Bronchial epithelial cell (primary cell): ENCODE measurements around the gene ADAMTS7. TPM values are rescaled to one million over a fixed set of nuclear protein-coding genes. Genes with fewer than 3 reads are reported as not detected.
"Not testable (repeated sequence)": the region's sequence is repeated elsewhere in the genome, so short reads cannot be mapped to it uniquely, and the experiment has no call there.

Source experiments
- DNase-seq: peaks from one replicate; pipeline ENCODE4 v3.0.0-alpha.2; 2010; ENCODE audit warnings: low read depth
- FAIRE-seq: peaks from 2 replicates; lab custom pipeline; 2011; peaks lifted over from hg19 to GRCh38; lab: Jason Lieb, UNC
- H3K27me3 ChIP-seq: 2 replicates; pipeline ENCODE4 v1.5.1; 2011; ENCODE audit warnings: low read length; ENCODE audit not compliant: control insufficient read depth, insufficient read depth
- H3K36me3 ChIP-seq: 2 replicates; pipeline ENCODE4 v1.5.1; 2011; ENCODE audit warnings: low read length; ENCODE audit not compliant: control insufficient read depth, insufficient read depth
- H3K4me3 ChIP-seq: 2 replicates; pipeline ENCODE4 v1.5.1; 2011; ENCODE audit warnings: mild to moderate bottlenecking, low read depth, low read length, control low read depth
- total RNA-seq: library from RNA; depleted of rRNA; stranded (reverse); fragments of >200 nt; gene quantifications from 2 replicates; pipeline ENCODE4 v1.2.1, GENCODE V29; 2014
- TF ChIP-seq, protein P1 (sequence below): IDR thresholded peaks from 2 replicates; pipeline ENCODE4 v1.5.1; 2011; ENCODE audit warnings: mild to moderate bottlenecking, moderate library complexity, low read length, control low read depth, inconsistent platforms; ENCODE audit not compliant: insufficient read depth, severe bottlenecking

ADAMTS7 gene
- total RNA-seq, 1 donor from 2014 or later: 0.53 TPM

DNA sequence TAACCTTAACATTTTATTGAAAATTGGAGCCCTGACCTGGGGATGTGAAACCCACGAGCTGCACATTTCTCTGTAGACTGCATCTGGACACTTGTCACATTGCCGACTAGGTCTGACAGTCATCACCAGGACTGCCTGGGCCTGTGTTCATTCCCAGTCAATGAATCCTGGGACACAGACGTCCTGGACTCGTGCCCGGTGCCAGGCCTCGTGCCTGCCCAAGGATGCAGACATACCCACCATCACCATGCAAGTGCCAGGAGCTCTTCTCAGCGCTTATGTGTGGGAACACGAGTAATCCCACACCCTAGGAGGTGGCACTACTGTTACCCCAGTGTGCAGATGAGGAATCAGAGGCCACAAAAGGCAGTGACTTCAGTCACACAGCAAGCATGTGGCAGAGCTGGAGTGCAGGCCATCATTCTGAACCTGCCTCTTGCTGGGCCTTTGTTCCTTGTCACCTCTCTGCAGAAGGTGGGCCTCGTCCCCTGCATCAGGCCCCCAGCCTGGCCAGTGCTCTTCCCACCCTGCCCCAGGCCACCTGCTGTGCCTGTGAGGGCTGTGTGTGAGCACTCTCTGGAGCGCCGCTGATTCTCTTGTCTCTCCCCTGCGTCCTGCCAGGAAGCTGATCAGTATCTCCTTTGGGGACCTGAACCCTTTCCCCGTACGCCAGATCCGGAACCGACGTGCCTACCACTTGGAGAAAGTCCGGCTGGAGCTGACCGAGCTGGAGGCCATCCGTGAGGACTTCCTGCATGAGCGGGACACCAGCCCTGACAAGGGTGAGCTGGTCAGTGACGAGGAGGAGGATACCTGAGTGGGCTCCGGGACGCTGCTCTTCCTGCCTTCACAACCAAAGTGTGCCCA lies 58.5 kb downstream of the ADAMTS7 start:
- Histone ChIP-seq H3K4me3 (no peak overlapping the region), H3K36me3 (no peaks in the 10 kb centered on the region), H3K27me3 (no peaks in the 10 kb centered on the region)
- FAIRE-seq (peak; percentile 62), DNase-seq (no peak)
- TF ChIP-seq, protein P1, sequence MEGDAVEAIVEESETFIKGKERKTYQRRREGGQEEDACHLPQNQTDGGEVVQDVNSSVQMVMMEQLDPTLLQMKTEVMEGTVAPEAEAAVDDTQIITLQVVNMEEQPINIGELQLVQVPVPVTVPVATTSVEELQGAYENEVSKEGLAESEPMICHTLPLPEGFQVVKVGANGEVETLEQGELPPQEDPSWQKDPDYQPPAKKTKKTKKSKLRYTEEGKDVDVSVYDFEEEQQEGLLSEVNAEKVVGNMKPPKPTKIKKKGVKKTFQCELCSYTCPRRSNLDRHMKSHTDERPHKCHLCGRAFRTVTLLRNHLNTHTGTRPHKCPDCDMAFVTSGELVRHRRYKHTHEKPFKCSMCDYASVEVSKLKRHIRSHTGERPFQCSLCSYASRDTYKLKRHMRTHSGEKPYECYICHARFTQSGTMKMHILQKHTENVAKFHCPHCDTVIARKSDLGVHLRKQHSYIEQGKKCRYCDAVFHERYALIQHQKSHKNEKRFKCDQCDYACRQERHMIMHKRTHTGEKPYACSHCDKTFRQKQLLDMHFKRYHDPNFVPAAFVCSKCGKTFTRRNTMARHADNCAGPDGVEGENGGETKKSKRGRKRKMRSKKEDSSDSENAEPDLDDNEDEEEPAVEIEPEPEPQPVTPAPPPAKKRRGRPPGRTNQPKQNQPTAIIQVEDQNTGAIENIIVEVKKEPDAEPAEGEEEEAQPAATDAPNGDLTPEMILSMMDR: no peak

DNA sequence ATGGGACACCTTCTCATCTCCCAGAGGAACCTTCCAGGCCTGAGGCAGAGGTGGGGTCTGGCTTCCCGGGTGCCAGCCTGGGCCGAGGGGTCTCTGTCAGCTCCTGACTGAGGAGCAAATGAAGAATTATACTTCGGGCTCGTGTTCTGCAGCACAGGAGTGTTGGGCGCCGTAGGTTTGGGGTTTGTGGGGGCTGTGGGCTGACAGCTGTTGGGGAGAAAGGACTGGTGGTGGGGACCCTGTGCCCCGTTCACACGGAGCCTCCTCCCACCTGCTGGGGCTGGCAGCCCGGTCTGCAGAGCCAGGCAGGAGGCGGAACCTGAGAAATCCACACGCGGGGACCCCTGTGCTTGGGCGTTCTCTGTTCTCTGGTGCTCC lies 59.7 kb downstream of the ADAMTS7 start:
- no peak for FAIRE-seq

DNA sequence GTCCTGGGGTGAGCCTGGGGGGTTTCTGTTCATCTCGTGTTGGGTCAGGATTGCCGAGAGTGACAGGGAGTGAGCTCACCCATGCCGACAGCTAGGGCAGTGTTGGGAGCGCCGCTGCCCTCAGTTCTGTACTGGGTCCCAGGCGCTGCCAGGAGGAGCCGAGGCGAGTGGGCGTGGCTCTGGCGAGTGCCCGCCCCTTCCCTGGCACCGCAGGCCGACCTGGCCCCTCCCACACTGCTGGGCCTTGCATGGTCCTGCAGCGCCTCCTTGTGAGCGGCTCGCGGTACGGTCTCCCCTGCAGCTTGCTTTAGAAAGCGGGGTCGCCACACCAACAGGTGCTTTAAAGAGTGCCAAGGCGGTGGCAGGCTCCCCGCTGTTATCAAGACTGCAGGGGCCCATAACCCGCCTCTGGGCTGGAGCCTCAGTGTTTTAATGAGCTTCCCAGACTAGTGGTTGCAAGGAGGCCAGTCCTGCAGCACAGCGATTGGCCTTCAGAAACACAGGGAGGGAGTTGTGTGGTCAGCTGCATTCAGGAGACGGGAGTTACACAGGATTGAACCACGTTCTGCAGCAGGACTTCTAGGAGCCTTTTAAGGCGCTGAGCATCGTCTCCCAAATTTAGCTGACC lies 60.2 kb downstream of the ADAMTS7 start:
- TF ChIP-seq, protein P1: peak; percentile 92
- not testable (repeated sequence) for FAIRE-seq, H3K27me3 ChIP-seq, H3K4me3 ChIP-seq, H3K36me3 ChIP-seq
- DNase-seq: peak; percentile 71

More for the DNA sequence above, 59.7 kb downstream of the ADAMTS7 start:
- no peaks in the 10 kb centered on the region for H3K36me3 ChIP-seq
- TF ChIP-seq, protein P1: no peak
- H3K4me3 ChIP-seq: no peak overlapping the region
- DNase-seq: no peak
- H3K27me3 ChIP-seq: no peaks in the 10 kb centered on the region

DNA sequence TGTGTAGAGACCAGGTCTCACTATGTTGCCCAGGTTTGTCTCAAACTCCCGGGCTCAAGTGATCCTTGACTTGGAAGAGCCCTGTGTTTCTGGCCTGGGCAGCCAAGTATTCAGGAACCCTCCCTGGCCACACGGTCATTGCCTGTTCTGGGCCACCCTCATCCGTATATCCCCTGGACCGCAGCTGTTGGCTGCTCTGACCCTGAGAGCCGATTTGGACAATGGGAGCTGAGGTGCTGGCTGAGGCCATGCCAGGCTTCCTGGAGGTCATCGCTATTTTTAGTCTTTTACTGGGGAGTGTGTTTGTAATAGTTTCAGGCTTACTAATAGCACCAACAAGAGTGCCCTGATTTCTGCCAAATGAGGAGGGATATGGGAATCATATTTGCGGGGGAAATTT lies 60.7 kb downstream of the ADAMTS7 start:
- H3K4me3 ChIP-seq: no peak overlapping the region
- H3K27me3 ChIP-seq: no peaks in the 10 kb centered on the region
- TF ChIP-seq, protein P1: no peak
- FAIRE-seq: no peak
- DNase-seq: peak; percentile 29
- no peaks in the 10 kb centered on the region for H3K36me3 ChIP-seq

DNA sequence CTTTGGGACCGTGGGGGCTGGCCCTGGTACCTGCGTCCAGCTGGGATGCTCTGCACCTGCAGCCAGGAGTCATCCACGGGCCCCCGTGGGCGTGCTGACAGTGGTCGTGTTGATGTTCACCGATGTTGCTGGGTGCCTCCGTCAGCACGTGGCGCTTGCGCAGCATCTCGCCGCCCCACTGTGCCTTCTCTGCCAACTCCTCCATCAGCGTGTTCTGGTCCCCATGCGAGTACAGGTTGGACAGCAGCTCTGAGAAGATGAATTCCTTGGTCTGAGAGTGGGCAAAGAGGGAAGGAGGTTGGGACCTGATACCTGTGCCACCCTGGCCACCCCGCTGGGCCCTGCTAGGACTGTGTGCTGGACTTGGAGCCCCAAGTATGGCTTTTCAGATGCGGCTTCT lies 61.4 kb downstream of the ADAMTS7 start:
- FAIRE-seq (no peak), DNase-seq (no peak)
- Histone ChIP-seq H3K36me3 (no peaks in the 10 kb centered on the region), H3K27me3 (no peaks in the 10 kb centered on the region), H3K4me3 (no peak overlapping the region)
- TF ChIP-seq, protein P1: no peak

DNA sequence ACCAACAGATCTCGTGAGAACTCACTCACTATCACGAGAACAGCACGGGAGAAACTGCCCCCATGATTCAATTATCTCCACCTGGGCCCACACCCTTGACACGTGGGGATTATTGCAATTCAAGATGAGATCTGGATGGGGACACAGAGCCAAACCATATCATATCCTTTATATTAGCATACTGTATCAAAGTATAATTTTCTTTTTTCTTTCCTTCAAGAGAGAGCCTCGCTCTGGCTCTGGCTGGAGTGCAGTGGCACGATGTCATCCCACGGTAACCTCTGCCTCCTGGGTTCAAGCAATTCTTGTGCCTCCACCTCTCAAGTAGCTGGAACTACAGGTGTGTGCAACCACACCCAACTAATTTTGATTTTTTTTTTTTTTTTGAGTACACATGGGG lies 63.4 kb downstream of the ADAMTS7 start:
- not testable (repeated sequence) for FAIRE-seq, H3K4me3 ChIP-seq

DNA sequence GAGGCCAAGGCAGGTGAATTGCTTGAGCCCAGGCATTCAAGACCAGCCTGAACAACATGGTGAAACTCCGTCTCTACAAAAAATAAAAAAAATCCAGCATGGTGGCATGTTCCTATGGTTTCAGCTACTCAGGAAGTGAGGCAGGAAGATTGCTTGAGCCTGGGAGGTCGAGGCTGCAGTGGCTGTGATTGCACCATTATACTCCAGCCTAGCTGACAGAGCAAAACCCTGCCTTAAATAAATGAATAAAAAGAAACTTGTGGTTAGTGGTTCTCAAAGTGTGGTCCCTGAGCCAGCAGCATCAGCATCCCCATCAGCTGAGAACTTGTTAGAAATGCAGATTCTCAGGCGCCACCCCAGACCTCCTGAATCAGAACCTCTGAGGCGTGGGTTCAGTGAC lies 69.6 kb downstream of the ADAMTS7 start:
- not testable (repeated sequence) for H3K36me3 ChIP-seq, FAIRE-seq, H3K4me3 ChIP-seq, H3K27me3 ChIP-seq, DNase-seq

More for the DNA sequence above, 63.4 kb downstream of the ADAMTS7 start:
- not testable (repeated sequence) for H3K27me3 ChIP-seq, H3K36me3 ChIP-seq, DNase-seq
